Measurements from ENCODE around the gene FHIT. TPM values are rescaled to one million over a fixed set of nuclear protein-coding genes. Genes with fewer than 3 reads are reported as not detected.
"Not testable (repeated sequence)": the region's sequence is repeated elsewhere in the genome, so short reads cannot be mapped to it uniquely, and the experiment has no call there.

The FHIT gene
- total and polyA plus RNA-seq, 2 experiments from 2014 or later = 9.7 to 16.2 TPM

DNA sequence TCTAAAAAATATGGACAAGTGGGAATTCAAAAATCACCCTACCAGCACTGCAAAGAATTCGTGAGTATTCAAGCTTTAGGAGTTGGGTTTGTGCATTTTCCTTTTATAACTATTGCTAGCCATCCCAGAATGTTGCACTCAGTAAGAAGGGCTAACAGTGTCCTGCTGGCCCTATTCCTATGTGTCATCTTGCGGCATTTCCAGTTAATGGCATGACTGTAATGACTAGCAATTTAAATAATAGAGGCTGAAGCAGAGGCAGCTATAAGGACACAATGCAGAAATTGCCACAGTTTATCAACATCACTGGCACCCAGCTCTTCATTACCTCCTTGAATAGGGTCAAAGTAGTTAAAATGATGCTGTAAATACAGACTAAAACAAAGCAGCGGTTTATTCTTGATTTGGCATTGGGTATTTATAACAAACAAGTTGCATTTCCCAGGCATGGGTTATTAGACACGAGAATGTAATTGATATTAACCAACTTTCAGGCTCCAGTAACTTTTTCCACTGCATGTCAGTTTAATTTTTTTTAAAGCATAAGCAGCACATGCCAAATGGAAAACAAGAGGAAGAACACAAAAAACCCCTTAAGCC, 177.6 kb downstream of the FHIT start:
- Histone ChIP-seq H3K4me1 (ENCODE audit: insufficient read depth) (no peaks in the 10 kb centered on the region), H3K79me2 (no peaks in the 10 kb centered on the region), H3K27me3 (no peaks in the 10 kb centered on the region), H3K4me3 (no peak overlapping the region), H3K27ac (no peak overlapping the region), H3K4me2 (no peak overlapping the region), H3K9me2 (replicated peaks; ENCODE audit: insufficient read depth) (no peaks in the 10 kb centered on the region), H3K36me3 (replicated peaks; ENCODE audit: insufficient read depth, low read depth) (no peaks in the 10 kb centered on the region), H3K9me3 (ENCODE audit: low read depth) (no peaks in the 10 kb centered on the region), H4K20me1 (ENCODE audit: insufficient read depth, poor library complexity, severe bottlenecking) (no peaks in the 10 kb centered on the region), H2AFZ (no peak overlapping the region)
- DNase-seq (ENCODE audit: low spot score) = no peak
- TF ChIP-seq EZH2 (IDR thresholded peaks at IDR 0.05; ENCODE audit: borderline replicate concordance) (no peak), EZH2phosphoT487 (IDR thresholded peaks at IDR 0.05; ENCODE audit: low read depth, severe bottlenecking, unreplicated experiment) (no peak)
- TF ChIP-seq, protein P1, sequence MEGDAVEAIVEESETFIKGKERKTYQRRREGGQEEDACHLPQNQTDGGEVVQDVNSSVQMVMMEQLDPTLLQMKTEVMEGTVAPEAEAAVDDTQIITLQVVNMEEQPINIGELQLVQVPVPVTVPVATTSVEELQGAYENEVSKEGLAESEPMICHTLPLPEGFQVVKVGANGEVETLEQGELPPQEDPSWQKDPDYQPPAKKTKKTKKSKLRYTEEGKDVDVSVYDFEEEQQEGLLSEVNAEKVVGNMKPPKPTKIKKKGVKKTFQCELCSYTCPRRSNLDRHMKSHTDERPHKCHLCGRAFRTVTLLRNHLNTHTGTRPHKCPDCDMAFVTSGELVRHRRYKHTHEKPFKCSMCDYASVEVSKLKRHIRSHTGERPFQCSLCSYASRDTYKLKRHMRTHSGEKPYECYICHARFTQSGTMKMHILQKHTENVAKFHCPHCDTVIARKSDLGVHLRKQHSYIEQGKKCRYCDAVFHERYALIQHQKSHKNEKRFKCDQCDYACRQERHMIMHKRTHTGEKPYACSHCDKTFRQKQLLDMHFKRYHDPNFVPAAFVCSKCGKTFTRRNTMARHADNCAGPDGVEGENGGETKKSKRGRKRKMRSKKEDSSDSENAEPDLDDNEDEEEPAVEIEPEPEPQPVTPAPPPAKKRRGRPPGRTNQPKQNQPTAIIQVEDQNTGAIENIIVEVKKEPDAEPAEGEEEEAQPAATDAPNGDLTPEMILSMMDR (IDR thresholded peaks at IDR 0.05; ENCODE audit: poor library complexity) = no peak
- WGBS (ENCODE audit: low lambda C conversion rate, missing lambda C conversion rate) = 88% methylated on average over 4 of the region's 4 CpGs

DNA sequence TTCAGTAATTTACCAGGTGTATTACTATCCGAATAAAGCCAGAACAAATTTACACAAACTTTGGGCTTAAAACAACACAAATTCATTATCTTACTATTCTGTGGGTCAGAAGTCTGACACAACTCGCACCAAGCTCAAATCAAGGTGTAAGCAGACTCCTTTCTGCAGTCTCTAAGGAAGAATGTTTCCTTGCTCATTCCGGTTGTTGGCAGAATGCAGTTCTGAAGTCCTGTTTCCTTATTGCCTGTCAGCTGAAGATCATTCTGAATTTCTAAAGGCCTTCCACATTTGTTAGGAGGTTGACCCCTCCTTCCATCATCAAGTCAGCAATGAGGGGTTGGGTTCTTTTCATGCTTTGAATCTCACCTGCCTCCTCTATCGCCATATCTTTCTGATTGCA, 183.2 kb downstream of the FHIT start:
- Histone ChIP-seq H3K4me1 (ENCODE audit: insufficient read depth) (no peaks in the 10 kb centered on the region), H3K9me2 (replicated peaks; ENCODE audit: insufficient read depth) (no peaks in the 10 kb centered on the region), H3K4me3 (no peak overlapping the region), H3K9me3 (ENCODE audit: low read depth) (no peaks in the 10 kb centered on the region), H3K27me3 (no peaks in the 10 kb centered on the region), H3K4me2 (no peak overlapping the region), H3K36me3 (replicated peaks; ENCODE audit: insufficient read depth, low read depth) (no peaks in the 10 kb centered on the region), H3K27ac (no peak overlapping the region), H4K20me1 (ENCODE audit: insufficient read depth, poor library complexity, severe bottlenecking) (no peaks in the 10 kb centered on the region), H3K79me2 (no peaks in the 10 kb centered on the region), H2AFZ (no peak overlapping the region)
- 91% methylated on average over 4 of the region's 4 CpGs for WGBS (ENCODE audit: low lambda C conversion rate, missing lambda C conversion rate)
- no peak for DNase-seq (ENCODE audit: low spot score)
- TF ChIP-seq EZH2 (IDR thresholded peaks at IDR 0.05; ENCODE audit: borderline replicate concordance) = no peak
- TF ChIP-seq EZH2phosphoT487 (IDR thresholded peaks at IDR 0.05; ENCODE audit: low read depth, severe bottlenecking, unreplicated experiment) = no peak
- TF ChIP-seq, protein P1 (IDR thresholded peaks at IDR 0.05; ENCODE audit: poor library complexity) = no peak

DNA sequence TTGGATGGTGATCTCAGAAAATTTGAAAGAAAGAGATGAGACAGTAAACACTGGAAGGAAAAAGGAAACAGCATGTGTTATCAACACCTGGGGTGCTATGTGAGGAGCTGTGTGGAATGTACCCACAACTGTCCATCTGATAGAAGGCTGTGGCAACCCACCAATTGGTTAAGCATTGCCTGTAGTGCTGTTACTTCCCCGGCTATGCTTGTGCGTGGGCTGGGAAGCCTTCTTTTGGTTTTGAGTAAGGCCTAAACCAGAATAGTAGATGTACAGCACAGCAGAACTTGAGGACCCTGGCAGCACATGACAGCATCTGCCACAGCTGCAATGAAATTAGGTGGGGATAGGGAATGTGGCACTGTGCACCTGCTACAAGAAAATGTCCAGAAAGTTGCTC, 184.5 kb downstream of the FHIT start:
- Histone ChIP-seq H3K27ac (no peak overlapping the region), H3K9me2 (replicated peaks; ENCODE audit: insufficient read depth) (no peaks in the 10 kb centered on the region), H3K4me2 (no peak overlapping the region), H3K79me2 (no peaks in the 10 kb centered on the region), H3K36me3 (replicated peaks; ENCODE audit: insufficient read depth, low read depth) (no peaks in the 10 kb centered on the region), H3K9me3 (ENCODE audit: low read depth) (no peaks in the 10 kb centered on the region), H3K4me1 (ENCODE audit: insufficient read depth) (no peaks in the 10 kb centered on the region), H4K20me1 (ENCODE audit: insufficient read depth, poor library complexity, severe bottlenecking) (no peaks in the 10 kb centered on the region), H3K4me3 (no peak overlapping the region), H2AFZ (no peak overlapping the region), H3K27me3 (no peaks in the 10 kb centered on the region)
- no peak for DNase-seq (ENCODE audit: low spot score)
- TF ChIP-seq EZH2phosphoT487 (IDR thresholded peaks at IDR 0.05; ENCODE audit: low read depth, severe bottlenecking, unreplicated experiment) (no peak), EZH2 (IDR thresholded peaks at IDR 0.05; ENCODE audit: borderline replicate concordance) (no peak)
- TF ChIP-seq, protein P1 (IDR thresholded peaks at IDR 0.05; ENCODE audit: poor library complexity) = no peak
- WGBS (ENCODE audit: low lambda C conversion rate, missing lambda C conversion rate) = 100% methylated on average over 2 of the region's 2 CpGs

DNA sequence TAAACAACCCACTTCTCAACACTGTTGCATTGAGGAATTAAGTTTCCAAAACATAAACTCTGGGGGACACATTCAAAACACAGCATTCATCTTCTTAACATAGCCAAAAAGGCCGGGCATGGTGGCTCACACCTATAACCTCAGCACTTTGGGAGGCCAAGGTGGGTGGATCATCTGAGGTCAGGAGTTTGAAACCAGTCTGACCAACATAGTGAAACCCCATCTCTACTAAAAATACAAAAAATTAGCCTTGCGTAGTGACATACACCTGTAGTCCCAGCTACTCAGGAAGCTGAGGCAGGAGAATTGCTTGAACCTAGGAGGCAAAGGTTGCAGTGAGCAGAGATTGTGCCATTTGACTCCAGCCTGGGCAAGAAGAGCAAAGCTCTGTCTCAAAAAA, 185.0 kb downstream of the FHIT start:
- DNase-seq (ENCODE audit: low spot score); H3K27ac ChIP-seq; H3K4me2 ChIP-seq; H3K27me3 ChIP-seq; H3K9me3 ChIP-seq (ENCODE audit: low read depth); H2AFZ ChIP-seq; H3K4me3 ChIP-seq; H3K79me2 ChIP-seq; H3K36me3 ChIP-seq (replicated peaks; ENCODE audit: insufficient read depth, low read depth); H3K4me1 ChIP-seq (ENCODE audit: insufficient read depth); H3K9me2 ChIP-seq (replicated peaks; ENCODE audit: insufficient read depth); H4K20me1 ChIP-seq (ENCODE audit: insufficient read depth, poor library complexity, severe bottlenecking): not testable (repeated sequence)
- 94% methylated on average over 2 of the region's 2 CpGs for WGBS (ENCODE audit: low lambda C conversion rate, missing lambda C conversion rate)

All from hepatocyte (in vitro differentiated cells).